Measurements from ENCODE around the gene CEBPE.

GRCh38 chr14:23128969-23129758 lies 10.1 kb upstream of the CEBPE start:
- TF ChIP-seq EZH2 (IDR thresholded peaks at IDR 0.05; ENCODE audit: borderline replicate concordance, low read length) (no peak), CTCF (IDR thresholded peaks at IDR 0.05; ENCODE audit: low read length) (no peak)

Measured in OCI-LY1 (cell line).